Sigmoid colon (tissue), 4 donors: ENCODE data around the gene EED.

Experiments
- CTCF ChIP-seq, 4 experiments: fragments of 450-650 bp in 3 of 4; fragments of 200-600 bp in 1 of 4; IDR thresholded peaks; one replicate each; pipeline ENCODE4 v1.5.1; 2016 to 2019; ENCODE audit warnings: antibody characterized with exemption in 4 of 4, mild to moderate bottlenecking in 3 of 4, moderate library complexity in 2 of 4
- EP300 ChIP-seq, 4 donors: sonication (generic); formaldehyde crosslinking; IDR thresholded peaks; one replicate each; pipeline ENCODE4 v1.6.1; 2017; ENCODE audit warnings: antibody characterized with exemption in 4 of 4
- POLR2A ChIP-seq, 2 donors: fragments of 450-650 bp; IDR thresholded peaks; one replicate each; pipeline ENCODE4 v1.6.1; 2016; ENCODE audit warnings: antibody characterized with exemption in 2 of 2, mild to moderate bottlenecking in 2 of 2, moderate library complexity in 2 of 2
- POLR2AphosphoS5 ChIP-seq, 4 donors: sonication (generic); formaldehyde crosslinking; IDR thresholded peaks; one replicate each; pipeline ENCODE4 v1.6.1; 2017; ENCODE audit warnings: antibody characterized with exemption in 4 of 4

- TF ChIP-seq POLR2A (IDR thresholded peaks at IDR 0.05) (no peak), CTCF (IDR thresholded peaks at IDR 0.05) (no peak), EP300 (IDR thresholded peaks at IDR 0.05) (no peak), POLR2AphosphoS5 (IDR thresholded peaks at IDR 0.05) (no peak)
Observed at GRCh38 chr11:86259730-86260129, 15.2 kb downstream of the EED start.
